ENCODE measurements around the gene BRCC3. TPM values are rescaled to one million over a fixed set of nuclear protein-coding genes. Genes with fewer than 3 reads are reported as not detected.
A peak's percentile ranks its signal among the peaks of the same experiment; 100 is the strongest.

The BRCC3 gene
- 14.2 to 17.2 TPM (median 15.8 TPM) in 3 replicates for total RNA-seq
- long read RNA-seq, partial matches to known transcripts = 0 of 9 reads
- long read RNA-seq, other reads (novel, unspliced or antisense) = 5 of 9 reads

DNA sequence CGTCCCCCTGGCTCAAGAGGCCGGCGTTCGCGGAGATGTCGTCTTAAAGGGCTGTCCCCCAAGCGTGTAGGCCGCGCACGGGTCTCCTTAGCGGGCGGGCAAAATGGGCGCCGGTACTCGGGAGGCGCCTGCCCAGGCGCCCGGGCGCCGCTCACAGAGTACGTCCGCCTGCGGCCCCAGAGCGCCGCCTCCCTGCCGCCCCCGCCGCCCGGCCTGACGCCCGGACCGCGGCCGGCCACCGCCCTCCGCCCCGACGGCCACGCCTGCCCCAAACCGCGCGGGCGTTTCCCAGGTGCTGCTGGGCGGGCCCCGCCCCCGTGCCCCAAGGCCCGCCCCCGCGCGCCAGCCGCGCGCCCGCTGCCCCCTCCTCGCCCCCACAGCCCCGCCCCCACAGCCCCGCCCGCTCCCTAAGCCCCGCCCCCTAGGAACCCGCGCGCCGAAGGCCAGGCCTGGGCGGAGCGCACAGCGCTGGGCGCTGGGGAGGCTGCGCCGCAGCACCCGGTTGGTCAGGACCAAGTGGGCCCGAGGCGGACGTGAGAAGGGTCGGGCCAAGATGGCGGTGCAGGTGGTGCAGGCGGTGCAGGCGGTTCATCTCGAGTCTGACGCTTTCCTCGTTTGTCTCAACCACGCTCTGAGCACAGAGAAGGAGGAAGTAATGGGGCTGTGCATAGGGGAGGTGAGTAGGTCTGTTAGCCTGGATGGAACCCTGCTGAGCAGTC is at the start of gene BRCC3, which contains the start of the genes CMC4 and MTCP1:
Gene BRCC3, plus strand, starts transcription at position 534 of the 719 bp plus-strand sequence. Its CDS starts 20 bp downstream, at position 554.
Gene CMC4, minus strand, starts transcription at position 162 of the 719 bp plus-strand sequence. CDS start 7,113 bp downstream, outside the sequence.
Gene MTCP1, minus strand, starts transcription at position 162 of the 719 bp plus-strand sequence. CDS start 5,126 bp downstream, outside the sequence.
- DNase-seq (ENCODE audit: low spot score) = peak; percentile 90
- Mint-ChIP-seq H3K4me3 (ENCODE audit: unreplicated experiment) (peak within 1 kb of the TSS; percentile 86), H3K27ac (ENCODE audit: unreplicated experiment) (peak within 1 kb of the TSS; percentile 92), H3K36me3 (ENCODE audit: low read depth) (peaks cover 6% of the 10 kb centered on the region), H3K9me3 (ENCODE audit: low read depth) (peaks cover 12% of the 10 kb centered on the region), H3K4me1 (ENCODE audit: low read depth) (peaks cover 31% of the 10 kb centered on the region), H3K27me3 (ENCODE audit: low read depth) (no peaks in the 10 kb centered on the region)
- TF ChIP-seq, protein P1, sequence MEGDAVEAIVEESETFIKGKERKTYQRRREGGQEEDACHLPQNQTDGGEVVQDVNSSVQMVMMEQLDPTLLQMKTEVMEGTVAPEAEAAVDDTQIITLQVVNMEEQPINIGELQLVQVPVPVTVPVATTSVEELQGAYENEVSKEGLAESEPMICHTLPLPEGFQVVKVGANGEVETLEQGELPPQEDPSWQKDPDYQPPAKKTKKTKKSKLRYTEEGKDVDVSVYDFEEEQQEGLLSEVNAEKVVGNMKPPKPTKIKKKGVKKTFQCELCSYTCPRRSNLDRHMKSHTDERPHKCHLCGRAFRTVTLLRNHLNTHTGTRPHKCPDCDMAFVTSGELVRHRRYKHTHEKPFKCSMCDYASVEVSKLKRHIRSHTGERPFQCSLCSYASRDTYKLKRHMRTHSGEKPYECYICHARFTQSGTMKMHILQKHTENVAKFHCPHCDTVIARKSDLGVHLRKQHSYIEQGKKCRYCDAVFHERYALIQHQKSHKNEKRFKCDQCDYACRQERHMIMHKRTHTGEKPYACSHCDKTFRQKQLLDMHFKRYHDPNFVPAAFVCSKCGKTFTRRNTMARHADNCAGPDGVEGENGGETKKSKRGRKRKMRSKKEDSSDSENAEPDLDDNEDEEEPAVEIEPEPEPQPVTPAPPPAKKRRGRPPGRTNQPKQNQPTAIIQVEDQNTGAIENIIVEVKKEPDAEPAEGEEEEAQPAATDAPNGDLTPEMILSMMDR (IDR thresholded peaks at IDR 0.05) = no peak

GRCh38 chrX:155022585-155022984 is 48.7 kb upstream of the BRCC3 start, which contains the start of gene F8:
F8 (minus strand) TSS chrX:155022723; CDS start chrX:155022552, 171 bp downstream.
- Mint-ChIP-seq H3K27me3 (ENCODE audit: low read depth) (peaks cover 2% of the 10 kb centered on the region), H3K27ac (ENCODE audit: unreplicated experiment) (peak within 1 kb of the TSS; percentile 4), H3K4me1 (ENCODE audit: low read depth) (no peaks in the 10 kb centered on the region), H3K4me3 (ENCODE audit: unreplicated experiment) (no peak within 1 kb of the TSS), H3K36me3 (ENCODE audit: low read depth) (no peaks in the 10 kb centered on the region), H3K9me3 (ENCODE audit: low read depth) (peaks cover 2% of the 10 kb centered on the region)
- DNase-seq (ENCODE audit: low spot score) = no peak
- TF ChIP-seq, protein P1 (IDR thresholded peaks at IDR 0.05) = no peak

- Mint-ChIP-seq H3K36me3 (ENCODE audit: low read depth) (no peaks in the 10 kb centered on the region), H3K27ac (ENCODE audit: unreplicated experiment) (no peak overlapping the region), H3K9me3 (ENCODE audit: low read depth) (peaks cover 2% of the 10 kb centered on the region), H3K4me1 (ENCODE audit: low read depth) (peaks cover 11% of the 10 kb centered on the region), H3K27me3 (ENCODE audit: low read depth) (peaks cover 2% of the 10 kb centered on the region), H3K4me3 (ENCODE audit: unreplicated experiment) (no peak overlapping the region)
- TF ChIP-seq, protein P1 (IDR thresholded peaks at IDR 0.05) = no peak
- DNase-seq (ENCODE audit: low spot score) = no peak
These were observed 47.1 kb upstream of the BRCC3 start for GRCh38 chrX:155023907-155024833.

GRCh38 chrX:155026420-155026726 is 44.9 kb upstream of the BRCC3 start:
- Mint-ChIP-seq H3K4me3 (ENCODE audit: unreplicated experiment) (peak overlapping the region; percentile 79), H3K27me3 (ENCODE audit: low read depth) (no peaks in the 10 kb centered on the region), H3K36me3 (ENCODE audit: low read depth) (no peaks in the 10 kb centered on the region), H3K9me3 (ENCODE audit: low read depth) (peaks cover 5% of the 10 kb centered on the region), H3K27ac (ENCODE audit: unreplicated experiment) (peak overlapping the region; percentile 97), H3K4me1 (ENCODE audit: low read depth) (peaks cover 11% of the 10 kb centered on the region)
- no peak for DNase-seq (ENCODE audit: low spot score)
- TF ChIP-seq, protein P1 (IDR thresholded peaks at IDR 0.05) = no peak

All from chondrocyte (in vitro differentiated cells).